GM18520 (cell line): ENCODE measurements around the gene SOCS4.

ENCODE experiments used
- ATAC-seq: cut with Tn5 transposase; IDR thresholded peaks from one replicate; pipeline ENCODE4 v1.9.1; 2021; ENCODE audit not compliant: unreplicated experiment

The SOCS4 gene

GRCh38 chr14:55085060-55085660 is 58.1 kb downstream of the SOCS4 start:
- no peak for ATAC-seq

GRCh38 chr14:55086938-55087337 is 59.9 kb downstream of the SOCS4 start:
- ATAC-seq = no peak

DNA sequence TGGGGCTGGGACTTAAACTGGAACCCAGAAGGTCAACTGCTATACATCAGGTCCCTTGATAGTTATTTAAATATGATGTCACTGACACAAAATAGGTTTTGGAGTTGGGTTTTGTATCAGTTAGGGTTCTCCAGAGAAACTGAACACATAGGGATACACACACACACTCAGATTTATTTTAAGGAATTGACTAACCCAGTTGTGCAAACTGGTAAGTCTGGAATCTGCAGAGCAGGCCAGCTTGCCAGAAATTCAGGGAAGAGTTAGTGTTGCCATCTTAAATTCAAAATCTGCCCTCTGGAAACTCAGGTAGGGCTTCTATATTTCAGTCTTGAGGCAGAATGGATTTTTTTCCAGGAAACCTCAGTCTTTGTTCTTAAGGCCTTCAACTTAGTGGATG is 61.3 kb downstream of the SOCS4 start:
- ATAC-seq = no peak

GRCh38 chr14:55092341-55092740 is 65.3 kb downstream of the SOCS4 start:
- ATAC-seq = no peak

- no peak for ATAC-seq
Observed at GRCh38 chr14:55094292-55095157, 67.5 kb downstream of the SOCS4 start.

- peak; percentile 35 for ATAC-seq
Observed at GRCh38 chr14:55097881-55098560, 71.0 kb downstream of the SOCS4 start.

DNA sequence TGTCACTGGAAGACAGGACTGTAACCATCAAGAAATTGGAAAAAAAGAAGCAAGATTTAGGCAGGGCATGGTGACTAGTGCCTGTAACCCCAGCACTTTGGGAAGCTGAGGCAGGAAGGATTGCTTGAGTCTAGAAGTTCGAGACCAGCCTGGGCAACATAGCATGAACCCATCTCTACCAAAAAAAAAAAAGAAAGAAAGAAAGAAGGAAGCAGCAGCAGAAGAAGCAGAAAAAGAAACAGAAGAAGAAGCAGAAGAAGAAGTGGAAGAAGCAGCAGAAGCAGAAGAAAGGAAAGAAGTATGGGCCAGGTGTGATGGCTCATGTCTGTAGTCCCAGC is 71.5 kb downstream of the SOCS4 start:
- no peak for ATAC-seq
